OCI-M2 (cell line): Measurements from ENCODE around the gene APBA1.

Experiments used
- DNase-seq: peaks from one replicate; lab custom pipeline; 2025; ENCODE audit not compliant: unreplicated experiment; lab: John Stamatoyannopoulos, UW

The APBA1 gene

GRCh38 chr9:69377981-69378380, 294.2 kb downstream of the APBA1 start:
- DNase-seq = no peak
